NCI-H2196 (cell line): Measurements from ENCODE around the gene DOK4.

ENCODE experiments used
- DNase-seq: peaks from one replicate; lab custom pipeline; 2025; ENCODE audit not compliant: unreplicated experiment; lab: John Stamatoyannopoulos, UW

The DOK4 gene

DNA sequence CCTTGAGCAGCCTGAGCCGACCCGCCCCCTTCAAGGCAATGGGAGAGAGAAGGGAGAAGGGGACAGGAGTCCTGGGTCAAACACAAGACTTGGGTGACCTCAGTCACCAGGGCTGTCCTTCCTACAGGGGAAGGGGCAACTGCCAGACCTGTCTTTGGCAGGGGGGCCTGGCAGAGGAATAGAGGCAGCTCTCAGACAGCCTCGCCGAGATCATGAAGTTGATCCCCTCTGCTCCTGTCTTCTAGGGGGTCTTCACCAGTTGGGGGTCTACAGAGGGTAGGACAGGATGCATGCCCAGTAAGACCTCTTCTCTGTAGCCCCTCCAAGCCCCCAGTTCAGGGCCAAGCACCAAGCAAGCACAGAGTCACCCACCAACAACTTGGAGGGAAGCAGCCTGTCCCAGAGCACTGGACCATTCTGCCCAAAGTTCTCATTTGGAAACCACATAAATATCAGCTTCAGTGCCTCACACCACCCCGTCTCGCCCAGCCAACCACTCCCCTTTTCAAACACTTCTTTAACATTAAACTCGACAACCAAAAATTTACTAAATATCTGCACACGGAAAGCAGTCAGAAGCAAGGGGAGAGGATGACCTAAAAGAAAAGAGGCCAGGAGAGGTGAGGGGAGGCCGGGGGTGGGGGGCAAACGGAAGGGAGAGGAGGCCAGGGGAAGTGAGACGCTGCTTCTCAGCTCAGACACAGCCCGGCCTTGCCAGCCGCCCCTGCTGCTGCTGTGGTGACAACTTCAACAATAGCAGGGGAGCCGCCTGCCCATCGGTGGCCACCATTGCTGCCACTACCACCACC is 7.7 kb downstream of the DOK4 start:
- DNase-seq, result no peak

DNA sequence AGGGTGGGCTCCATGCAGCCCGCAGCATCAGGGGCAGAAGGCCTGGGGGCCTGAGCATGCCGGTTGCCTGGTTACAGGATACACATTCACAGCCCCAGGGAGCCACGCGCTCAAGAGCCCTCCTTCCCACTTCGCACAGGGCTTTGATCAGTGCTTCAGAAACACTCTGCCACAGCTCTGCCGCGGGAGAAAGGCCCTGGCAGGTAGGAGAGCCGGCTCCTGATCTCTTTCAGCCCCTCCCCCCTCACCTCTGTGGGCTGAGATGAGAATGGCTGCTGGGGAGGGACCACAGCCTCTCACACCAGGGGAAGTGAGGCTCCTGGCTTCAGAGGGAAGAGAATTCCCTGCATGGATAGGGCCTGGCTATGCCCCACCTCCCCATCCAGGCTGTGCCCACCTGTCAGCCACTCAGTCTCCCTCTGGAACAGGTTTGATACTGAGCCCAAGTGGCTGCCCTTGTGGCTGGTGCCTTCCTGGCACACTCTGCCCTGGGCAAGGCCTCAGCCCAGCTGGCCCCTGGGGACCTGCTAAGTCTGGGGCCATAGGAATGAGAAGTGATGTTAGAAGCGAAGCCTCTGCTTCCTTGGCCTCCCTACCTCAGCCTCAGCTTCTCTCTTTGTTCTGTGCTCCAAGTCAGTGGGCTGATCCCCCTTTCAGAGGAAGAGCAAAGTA is 8.6 kb downstream of the DOK4 start:
- DNase-seq, result no peak

DNA sequence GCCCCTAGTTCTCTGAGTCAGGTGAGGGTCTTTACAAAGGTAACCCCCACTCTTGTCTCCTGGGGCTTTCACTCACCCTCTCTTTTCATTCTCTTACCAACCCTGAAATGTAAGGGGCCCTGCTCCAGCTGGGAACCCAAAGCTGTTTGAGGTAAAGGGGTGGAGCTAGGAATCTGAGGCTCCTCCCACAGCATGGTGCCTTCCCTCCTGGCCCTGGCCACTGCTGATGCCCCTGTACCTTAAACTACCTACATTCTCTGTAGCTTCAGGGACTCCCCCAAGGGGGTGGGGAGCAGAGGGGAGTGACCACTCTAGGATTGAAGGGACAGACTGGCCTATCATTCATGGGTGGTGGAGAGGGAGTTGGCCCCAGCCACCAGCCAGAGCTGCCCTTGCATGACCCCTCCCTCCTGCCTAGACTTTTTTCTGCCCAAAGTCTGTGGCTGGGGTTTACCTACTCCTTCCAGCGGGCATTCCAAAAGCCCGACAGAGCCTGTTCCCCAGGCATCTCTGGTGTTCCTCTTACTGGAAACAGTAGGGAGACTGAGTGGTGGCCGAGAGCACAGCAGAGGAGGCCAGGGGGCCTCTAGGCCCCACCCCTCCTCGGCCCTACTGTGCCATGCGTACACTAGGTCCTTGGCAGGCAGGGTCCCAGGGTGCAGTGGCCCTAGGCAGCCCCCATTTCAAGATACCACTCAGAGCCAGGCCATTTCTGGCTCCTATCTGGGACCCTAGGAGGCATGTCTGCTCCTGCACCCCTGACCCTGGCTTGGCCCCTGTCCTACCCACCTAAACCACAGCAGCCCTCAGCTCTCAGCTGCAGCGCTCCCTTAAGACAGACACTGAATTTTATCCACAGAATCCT is 9.5 kb downstream of the DOK4 start:
- no peak for DNase-seq

DNA sequence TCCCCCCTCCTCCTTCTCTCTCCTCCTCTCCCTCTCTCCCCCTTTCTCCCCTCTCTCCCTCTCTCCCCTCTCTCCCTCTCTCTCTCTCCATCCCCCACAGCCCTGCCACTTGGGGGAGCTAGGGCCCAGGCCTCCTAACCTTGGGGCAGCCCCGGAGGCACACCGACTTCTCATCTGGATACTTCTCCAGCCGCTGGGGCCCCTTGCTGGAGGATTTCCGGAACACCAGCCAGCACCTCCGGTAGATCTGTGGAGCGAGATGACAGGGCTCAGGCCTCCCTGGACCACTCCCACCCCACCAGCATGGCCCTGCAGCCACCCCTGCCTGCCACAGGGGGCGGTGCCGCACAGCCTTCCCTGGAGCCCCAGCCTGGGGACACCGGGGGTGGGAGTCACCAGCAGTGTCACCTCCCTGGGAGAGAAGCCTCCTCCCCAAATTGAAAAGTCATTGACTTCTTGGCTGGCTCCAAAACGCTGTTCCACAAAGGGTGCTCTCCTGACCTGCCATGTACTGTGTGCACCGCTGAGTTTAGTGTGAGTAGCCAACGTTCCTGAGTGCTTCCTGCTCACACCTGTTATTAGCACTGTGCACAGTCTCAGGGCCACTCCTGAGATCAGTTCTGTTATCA is 10.5 kb downstream of the DOK4 start:
- DNase-seq, result no peak

DNA sequence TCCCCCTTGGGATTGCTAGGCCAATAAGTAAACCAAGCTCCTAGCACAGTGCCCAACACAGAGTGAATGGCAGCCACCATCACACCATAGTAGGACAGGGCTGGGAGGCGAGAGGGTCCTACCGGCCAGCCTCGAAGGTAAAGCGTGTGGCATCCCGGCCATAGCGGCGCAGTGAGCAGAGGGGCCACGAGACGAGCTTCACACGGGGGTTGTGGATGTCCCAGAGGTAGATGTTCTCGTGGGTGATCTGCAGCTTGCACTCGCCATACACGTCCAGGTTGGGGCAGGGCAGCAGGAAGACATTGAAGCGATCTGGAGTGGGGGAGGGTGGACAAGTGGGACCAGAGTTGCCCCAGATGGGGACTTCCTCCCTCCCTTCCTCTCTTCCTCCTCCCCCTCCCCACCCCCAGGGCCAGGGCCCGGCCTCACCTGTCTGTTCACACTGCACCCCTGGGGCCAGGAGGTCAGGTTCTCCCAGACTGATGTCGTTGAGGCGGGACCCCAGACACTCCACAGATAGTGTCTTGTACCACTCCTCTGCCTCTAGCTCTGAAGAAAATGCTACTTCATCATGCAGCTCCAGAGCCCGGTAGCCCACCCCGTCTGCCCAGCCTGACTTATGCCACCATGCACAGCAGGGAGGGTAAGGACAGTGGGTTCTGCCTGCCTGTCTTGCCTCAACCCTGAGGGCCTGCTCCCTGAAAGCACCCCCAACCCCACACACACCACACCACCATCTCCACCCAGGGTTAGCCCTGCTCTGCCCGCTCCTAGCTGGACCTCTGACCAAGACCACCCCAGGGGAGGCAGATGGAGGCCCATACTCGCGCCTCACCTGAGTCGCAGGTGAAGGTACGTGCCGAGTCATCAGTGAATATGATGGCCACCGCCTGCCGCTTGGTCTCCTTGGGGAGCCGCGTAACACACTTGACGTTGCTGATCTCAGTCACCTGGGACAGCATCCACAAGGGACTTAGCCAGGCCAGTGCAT is 11.3 kb downstream of the DOK4 start:
- DNase-seq, result no peak

DNA sequence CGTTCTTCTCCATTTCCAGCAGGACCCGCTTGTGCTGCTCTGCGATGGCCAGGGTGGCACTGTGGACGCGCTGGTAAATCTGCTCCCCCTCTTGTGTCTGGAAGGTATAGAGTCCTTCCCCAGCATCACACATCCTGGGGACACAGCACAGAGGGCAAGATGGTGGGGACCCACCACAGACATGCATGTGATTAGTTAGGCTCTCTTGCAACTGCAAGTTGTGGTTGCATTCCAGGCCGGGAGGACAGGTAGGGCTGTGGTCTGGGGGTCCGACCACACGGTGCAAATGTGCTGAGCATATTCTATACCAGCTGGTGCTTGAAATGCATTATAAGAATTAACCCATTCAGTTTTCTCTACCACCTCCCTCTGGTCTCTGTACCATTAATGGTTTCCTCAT is 12.4 kb downstream of the DOK4 start:
- DNase-seq, result no peak

DNA sequence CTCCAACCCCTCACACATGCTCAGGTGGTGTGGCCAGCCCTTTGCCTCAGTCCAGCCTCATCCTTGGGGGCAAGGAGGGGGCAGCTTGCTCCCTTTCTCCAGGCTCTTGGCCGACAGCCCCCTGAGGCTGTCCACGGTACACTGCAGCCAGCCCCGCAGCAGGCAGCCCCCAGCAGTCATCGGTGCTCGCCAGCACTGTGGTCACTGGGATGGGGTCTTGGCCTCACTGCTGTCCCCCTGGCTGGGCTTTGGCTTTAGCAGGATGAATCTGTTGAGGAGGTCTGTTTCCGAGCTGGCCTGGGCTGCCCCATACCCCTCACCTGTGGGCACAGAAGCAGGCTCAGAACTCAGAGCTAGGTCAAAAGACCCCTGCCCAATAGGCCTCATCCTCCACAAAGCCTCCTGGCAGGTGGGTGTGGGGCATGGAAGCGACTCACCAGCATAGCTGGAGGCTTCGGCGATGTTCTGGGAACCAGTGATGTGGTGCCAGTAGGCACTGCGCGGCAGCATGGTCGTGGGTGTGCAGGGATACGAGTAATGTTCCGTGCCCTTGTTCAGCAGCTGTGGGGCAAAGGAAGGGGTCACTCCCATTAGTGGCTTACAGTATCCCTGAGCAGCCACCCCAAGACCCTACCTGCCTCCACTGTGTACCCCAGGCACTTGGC is 13.0 kb downstream of the DOK4 start:
- DNase-seq, result no peak

DNA sequence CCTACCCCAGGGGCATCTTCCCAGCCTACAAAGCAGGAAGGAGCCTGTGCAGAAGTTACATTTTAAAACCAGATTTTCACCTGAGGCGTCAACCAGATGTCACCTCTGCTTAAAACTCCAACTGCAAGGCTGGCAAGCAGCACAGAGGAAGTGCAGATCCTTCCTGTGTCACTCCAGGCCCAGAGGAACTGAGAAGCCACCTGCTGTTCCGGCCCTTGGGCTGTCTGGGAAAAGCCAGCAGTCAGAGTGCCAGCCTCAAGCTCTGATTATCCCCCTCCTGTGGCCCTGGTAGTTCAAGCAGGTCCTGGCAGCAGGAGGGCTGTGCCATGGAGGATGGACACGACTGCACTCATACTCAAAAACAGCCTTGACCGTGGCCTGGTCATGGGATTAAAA is 13.6 kb downstream of the DOK4 start:
- no peak for DNase-seq

DNA sequence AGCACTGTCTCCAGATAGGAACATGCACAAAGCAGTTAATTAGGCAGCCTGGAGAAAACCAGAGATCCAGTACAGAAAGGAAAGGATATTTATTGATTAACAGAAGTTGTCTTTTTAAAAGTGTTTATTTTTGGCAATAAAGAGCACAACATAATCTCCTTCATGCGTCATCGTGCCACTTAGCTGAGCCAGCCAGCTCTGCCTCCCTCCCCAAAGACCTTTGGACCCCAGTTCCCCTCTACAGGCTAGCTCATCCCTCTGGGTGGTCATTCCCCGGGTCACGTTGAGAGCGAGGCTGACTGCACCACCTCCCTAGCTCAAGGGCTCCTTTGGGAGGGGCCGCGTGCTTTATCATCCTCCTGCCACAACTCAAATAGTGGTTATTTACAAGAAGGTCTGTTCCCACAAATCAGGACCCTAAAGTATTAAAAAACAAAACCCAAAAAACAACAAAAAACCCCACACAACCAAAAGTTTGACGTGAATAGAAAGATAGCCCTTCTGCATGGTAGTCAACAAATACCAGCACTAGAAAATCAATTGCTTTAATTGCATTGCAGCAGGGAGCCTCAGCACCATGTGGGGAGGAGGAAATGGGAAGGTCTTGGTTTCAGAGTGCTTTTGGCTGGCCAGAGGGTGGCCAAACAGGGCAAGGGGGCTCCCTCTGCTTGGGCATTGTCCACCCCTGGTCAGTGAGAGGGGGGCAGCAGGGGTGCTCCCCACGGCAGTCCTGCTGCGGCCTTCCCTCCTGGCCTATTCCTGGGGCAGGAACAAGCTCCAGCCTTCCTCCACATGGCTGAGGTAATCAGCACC is 14.2 kb downstream of the DOK4 start:
- DNase-seq, result no peak

DNA sequence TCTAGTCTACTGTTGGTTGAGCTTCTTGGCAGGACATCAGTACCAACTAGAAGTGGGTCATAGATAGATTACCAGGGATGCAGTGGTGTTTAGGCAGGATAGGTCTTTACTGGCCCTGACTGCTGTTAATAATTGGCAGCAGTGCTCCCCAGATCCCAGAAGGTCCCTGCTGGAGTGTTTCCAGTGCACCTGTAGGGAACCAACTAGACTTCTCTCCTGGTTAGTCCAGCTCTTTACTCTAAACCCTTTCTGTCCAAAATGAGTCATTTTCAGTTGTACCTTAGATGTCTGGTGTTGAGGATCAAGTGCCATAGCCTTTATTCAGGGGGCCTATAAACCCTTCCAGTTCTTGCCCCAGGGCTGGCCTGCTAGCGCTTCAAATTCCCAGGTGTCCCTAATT is 15.1 kb downstream of the DOK4 start:
- DNase-seq, result no peak

DNA sequence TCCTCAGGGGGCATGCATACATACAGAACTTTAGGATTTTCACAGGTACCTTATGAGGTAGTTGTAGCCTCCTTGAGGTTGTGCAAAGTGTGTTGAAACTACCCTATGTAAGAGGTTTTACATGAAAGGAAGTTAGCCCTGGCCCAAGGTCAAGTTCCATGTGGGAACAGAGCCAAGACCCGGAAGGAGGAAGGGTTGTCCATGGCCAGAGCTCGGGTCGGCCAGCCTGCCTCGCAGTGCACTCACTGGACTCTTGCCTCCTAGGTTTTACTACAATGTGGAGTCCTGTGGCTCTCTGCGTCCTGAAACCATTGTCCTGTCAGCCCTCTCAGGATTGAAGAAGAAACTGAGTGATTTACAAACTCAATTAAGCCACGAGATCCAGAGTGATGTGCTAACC is 15.6 kb downstream of the DOK4 start:
- no peak for DNase-seq

DNA sequence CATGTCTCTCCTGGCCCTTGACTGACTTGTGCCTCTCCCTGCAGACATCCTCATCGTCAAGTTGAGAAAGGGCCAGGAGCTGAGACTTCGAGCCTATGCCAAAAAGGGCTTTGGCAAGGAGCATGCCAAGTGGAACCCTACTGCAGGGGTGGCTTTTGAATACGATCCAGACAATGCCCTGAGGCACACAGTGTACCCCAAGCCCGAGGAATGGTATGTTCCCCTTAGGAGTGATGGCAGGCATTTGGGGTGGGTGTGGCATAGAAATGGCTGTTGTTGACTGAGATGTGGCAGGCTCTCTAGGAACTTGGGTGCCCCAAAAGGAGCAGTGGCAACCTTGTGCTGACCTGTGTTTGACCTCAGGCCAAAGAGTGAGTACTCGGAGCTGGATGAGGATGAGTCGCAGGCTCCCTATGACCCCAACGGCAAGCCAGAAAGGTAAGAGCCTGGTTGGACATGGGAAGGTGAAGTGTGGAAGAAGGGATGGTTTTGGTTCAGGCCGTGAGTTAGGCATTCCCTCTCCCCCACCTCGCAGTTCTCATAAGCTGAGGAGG is 16.3 kb downstream of the DOK4 start:
- no peak for DNase-seq

DNA sequence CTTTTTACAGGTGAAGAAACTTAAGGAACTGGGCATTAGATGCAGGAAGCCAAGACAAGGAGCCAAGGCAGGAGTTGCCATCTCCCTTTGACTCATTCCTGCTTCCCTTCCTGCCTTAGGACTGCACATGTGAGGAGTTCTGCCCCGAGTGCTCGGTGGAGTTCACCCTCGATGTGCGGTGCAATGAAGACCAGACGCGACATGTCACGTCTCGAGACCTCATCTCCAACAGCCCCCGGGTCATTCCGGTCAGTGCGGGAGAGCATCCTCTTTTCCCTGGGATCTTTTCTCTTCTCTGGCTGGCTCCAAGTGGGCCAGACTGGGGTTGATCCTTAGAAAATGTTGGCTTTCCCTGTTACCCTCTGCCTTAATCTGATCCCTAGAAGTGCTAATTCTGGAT is 17.2 kb downstream of the DOK4 start:
- DNase-seq, result no peak

DNA sequence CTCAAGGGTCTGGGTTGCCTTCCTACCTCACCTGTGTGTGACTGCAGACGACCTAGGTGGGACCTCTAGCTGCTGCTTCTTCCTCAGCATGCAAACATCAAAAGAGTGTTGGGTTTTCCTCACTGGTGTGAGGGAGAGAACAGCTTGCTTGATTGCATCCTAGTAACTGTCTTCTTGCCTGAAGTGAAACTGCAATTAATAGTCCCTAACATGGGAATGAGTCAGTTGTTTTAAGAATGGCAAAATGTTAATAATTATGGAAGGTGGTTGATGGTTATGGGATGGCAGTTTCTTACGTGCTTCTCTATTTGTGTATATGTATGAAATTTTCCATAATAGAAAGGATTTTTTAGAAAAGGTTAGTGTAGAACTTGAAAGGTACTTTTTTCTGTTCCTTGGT is 17.9 kb downstream of the DOK4 start:
- no peak for DNase-seq

DNA sequence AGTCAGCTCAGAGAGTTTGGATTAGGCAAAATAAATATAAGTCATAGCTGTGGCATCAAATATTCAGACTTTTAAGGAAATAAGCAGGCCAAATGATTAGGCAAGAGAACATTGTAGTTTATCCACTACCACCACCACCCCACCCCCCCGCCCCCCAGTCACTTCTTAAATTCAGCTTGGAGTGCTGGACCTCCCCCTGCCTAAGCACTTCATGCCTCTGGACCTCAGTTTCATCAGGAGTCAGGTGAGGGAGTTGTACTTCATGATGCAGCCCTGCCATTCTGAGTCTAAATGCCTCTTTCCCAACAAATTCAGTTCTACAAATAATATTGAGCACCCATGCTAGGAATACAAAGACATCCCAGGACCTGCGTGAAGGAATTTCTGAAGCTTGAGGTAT is 21.8 kb downstream of the DOK4 start:
- DNase-seq, result no peak

DNA sequence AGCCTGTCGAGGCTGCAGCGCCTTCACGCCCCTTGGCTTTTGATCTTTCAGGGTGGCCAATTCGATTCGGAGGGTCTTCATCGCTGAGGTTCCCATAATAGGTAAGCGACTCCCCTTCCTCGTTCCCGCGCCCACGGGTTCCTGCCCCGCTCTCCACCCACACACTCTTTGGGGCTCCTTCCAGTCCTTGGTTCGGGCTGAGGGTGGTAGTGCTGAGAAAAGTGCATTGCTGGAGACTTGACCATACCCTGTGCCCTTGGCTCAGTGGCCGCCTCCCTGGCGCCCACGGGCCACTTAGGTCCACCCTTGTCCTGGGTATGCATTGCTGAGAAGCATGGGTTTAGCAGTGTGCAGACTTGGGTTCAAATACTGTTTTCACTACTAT is 23.3 kb downstream of the DOK4 start:
- no peak for DNase-seq

DNA sequence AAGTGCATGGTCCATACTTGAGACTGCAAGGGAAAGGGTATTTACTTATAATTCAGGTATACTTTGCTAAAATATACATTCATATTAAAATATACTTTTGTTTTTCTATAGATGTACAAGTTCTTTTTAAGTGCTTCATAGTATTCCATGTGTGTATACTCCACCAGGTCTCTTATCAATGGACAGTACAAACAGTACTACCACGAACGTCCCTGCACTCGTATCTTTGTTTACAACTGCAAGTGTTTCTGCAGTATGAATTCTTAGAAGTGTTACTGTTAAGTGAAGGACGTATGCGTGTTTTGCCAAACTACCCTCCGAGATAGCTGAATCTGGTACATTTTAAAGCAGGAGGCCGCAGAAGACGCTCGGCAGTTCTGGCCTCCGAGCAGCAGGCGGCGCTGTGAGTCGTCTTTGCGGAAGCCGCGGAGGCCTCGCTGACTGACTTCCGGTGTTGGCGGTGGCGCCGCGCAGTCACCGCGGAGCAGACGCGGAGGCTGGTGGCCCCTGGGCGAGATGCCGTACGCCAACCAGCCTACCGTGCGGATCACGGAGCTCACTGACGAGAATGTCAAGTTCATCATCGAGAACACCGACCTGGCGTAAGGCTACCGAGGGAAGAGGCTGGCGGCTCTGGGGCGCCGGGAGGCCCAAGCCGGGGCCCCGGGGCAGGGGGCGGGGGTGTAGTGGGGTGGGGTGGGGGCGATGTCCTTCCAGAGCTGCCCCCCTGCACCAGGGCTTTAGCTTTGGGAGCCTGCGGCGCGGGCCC is 23.9 kb downstream of the DOK4 start, which contains the start of gene POLR2C:
Gene POLR2C, plus strand, starts transcription at position 471 of the 769 bp plus-strand sequence. Its CDS starts 46 bp downstream, at position 517.
- peak; percentile 70 for DNase-seq

DNA sequence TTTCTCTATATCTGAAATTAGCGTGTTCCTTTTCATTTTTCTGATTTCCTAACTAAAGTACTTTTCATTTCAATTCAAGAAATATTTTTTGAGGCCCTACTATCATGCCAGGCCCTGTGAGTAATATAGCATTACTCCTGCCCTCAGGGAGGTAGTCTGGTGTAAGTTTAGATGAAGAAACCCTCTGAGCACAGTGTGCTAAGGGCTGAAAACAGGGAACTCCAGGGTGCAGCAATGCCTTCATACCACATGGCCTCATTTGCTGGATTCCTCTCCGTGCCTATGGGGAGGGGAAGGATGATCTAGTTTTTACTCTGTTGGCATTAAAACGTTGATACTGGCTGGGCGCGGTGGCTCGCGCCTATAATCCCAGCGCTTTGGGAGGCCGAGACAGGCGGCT is 34.3 kb downstream of the DOK4 start:
- DNase-seq, result no peak
